ENCODE data around the gene PADI4. TPM values are rescaled to one million over a fixed set of nuclear protein-coding genes. Genes with fewer than 3 reads are reported as not detected.

The PADI4 gene
- total and polyA plus RNA-seq, 5 donors: 0.05 to 0.40 (median 0.18) TPM; not detected in 2

DNA sequence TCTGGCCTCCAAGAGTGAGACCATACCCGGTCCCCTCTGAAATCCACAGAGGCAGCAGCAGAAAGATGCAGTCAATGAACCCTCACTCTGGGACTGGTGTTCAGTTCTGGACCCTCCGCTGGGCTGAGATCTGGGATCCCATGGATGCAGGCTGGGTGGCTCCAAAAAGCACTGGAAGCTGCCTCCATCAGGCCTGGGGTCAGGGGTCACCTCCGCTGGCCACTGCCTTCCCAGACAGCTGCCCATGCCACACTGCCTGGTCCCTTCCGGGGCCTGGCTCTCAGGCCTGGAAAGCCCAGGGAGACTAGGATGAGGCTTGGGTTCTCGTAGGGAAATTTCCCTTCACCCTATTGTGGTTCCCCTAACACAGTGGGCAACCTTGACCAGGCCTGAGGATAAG lies 21.4 kb upstream of the PADI4 start:
- 79% methylated on average over 5 of the region's 5 CpGs for WGBS
- ATAC-seq (no peak), DNase-seq (no peak)
- H3K27ac ChIP-seq (ENCODE audit: low read length): no peak overlapping the region
- no peak overlapping the region for H3K4me3 ChIP-seq (ENCODE audit: low read length)
- H3K9me3 ChIP-seq (ENCODE audit: control insufficient read depth, low read length): no peaks in the 10 kb centered on the region
- no peaks in the 10 kb centered on the region for H3K27me3 ChIP-seq (ENCODE audit: control insufficient read depth, insufficient read depth)
- H3K4me1 ChIP-seq (ENCODE audit: control insufficient read depth, insufficient read depth, low read length): no peaks in the 10 kb centered on the region
- intact Hi-C loops (cut with DNase I): no loop called here

- DNase-seq (no peak), ATAC-seq (no peak)
- 83% methylated on average over 5 of the region's 5 CpGs for WGBS
- Histone ChIP-seq H3K4me3 (ENCODE audit: low read length) (no peak overlapping the region), H3K4me1 (ENCODE audit: control insufficient read depth, insufficient read depth, low read length) (no peaks in the 10 kb centered on the region), H3K27ac (ENCODE audit: low read length) (no peak overlapping the region), H3K9me3 (ENCODE audit: control insufficient read depth, low read length) (no peaks in the 10 kb centered on the region), H3K27me3 (ENCODE audit: control insufficient read depth, insufficient read depth) (no peaks in the 10 kb centered on the region)
- intact Hi-C loops (cut with DNase I): no loop called here
Measured at GRCh38 chr1:17287130-17287776, 20.7 kb upstream of the PADI4 start.

GRCh38 chr1:17289721-17290120 lies 18.3 kb upstream of the PADI4 start:
- 37% methylated on average over 2 of the region's 2 CpGs for WGBS
- Histone ChIP-seq H3K27me3 (ENCODE audit: control insufficient read depth, insufficient read depth) (no peaks in the 10 kb centered on the region), H3K4me3 (ENCODE audit: low read length) (no peak overlapping the region), H3K9me3 (ENCODE audit: control insufficient read depth, low read length) (no peaks in the 10 kb centered on the region), H3K27ac (ENCODE audit: low read length) (no peak overlapping the region), H3K4me1 (ENCODE audit: control insufficient read depth, insufficient read depth, low read length) (no peaks in the 10 kb centered on the region)
- no peak for DNase-seq
- ATAC-seq: no peak
- intact Hi-C loops (cut with DNase I): no loop called here

DNA sequence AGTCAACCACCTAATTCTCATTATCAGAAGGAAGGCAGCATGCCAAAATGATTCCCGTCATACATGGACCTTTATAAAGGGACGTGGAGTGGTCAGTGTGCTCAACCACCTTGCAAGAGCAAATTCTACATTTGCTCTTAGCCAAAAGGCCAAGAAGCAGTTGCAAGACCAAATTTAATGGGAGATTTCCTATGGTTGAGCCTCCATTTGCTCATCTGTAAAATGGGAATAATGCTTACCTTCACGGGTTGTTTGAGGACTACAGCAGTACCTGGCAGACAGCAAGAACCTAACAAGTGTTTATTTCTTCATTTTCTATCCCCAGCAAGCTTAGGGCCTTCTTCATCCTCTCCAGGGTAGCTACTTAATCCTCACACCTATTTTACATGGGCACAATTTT lies 17.4 kb upstream of the PADI4 start:
- ATAC-seq (no peak), DNase-seq (no peak)
- H3K27ac ChIP-seq (ENCODE audit: low read length): no peak overlapping the region
- H3K9me3 ChIP-seq (ENCODE audit: control insufficient read depth, low read length): no peaks in the 10 kb centered on the region
- H3K4me1 ChIP-seq (ENCODE audit: control insufficient read depth, insufficient read depth, low read length): no peaks in the 10 kb centered on the region
- no peak overlapping the region for H3K4me3 ChIP-seq (ENCODE audit: low read length)
- intact Hi-C loops (cut with DNase I): no loop called here
- H3K27me3 ChIP-seq (ENCODE audit: control insufficient read depth, insufficient read depth): no peaks in the 10 kb centered on the region
- 90% methylated on average over 3 of the region's 3 CpGs for WGBS

DNA sequence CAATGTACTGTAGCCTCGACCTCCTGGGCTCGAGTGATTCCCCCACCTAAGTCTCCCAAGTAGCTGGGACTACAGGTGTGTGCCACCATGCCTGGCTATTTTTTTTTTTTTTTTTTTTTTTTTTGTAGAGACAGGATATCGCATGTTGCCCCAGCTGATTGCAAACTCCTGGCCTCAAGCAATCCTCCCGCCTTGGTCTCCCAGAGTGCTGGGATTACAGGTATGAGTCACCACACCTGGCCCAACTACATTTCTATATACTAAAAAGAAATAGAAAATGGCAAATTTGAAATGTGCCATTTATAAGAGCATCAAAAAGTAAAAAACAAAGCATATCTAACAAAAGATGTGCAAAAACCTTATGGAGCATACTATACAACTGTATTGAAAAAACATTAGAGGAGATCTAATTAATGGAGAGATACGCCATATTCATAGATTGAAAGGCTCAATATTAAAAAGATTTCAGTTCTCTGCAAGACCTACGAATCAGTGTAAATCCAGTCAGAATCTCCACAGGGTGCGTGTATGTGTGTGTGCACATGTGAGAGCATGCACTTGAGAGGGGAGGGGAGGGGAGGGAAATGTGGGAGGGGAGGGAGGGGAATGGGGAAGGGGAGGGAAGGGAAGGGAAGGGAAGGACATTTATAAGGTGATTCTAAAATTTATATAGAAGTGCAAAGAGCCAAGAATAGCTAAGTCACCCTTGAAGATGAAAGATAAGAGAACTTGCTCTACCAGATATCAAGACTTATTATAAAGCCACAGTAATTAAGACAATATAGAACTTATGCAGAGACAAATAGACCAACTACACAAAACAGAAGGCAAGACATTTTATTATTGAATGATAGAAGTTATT lies 15.5 kb upstream of the PADI4 start:
- 64% methylated on average over 7 of the region's 7 CpGs for WGBS
- no peak for DNase-seq
- Histone ChIP-seq H3K27ac (ENCODE audit: low read length) (no peak overlapping the region), H3K4me1 (ENCODE audit: control insufficient read depth, insufficient read depth, low read length) (no peaks in the 10 kb centered on the region), H3K27me3 (ENCODE audit: control insufficient read depth, insufficient read depth) (no peaks in the 10 kb centered on the region), H3K9me3 (ENCODE audit: control insufficient read depth, low read length) (no peaks in the 10 kb centered on the region), H3K4me3 (ENCODE audit: low read length) (no peak overlapping the region)
- intact Hi-C loops (cut with DNase I): no loop called here
- no peak for ATAC-seq

DNA sequence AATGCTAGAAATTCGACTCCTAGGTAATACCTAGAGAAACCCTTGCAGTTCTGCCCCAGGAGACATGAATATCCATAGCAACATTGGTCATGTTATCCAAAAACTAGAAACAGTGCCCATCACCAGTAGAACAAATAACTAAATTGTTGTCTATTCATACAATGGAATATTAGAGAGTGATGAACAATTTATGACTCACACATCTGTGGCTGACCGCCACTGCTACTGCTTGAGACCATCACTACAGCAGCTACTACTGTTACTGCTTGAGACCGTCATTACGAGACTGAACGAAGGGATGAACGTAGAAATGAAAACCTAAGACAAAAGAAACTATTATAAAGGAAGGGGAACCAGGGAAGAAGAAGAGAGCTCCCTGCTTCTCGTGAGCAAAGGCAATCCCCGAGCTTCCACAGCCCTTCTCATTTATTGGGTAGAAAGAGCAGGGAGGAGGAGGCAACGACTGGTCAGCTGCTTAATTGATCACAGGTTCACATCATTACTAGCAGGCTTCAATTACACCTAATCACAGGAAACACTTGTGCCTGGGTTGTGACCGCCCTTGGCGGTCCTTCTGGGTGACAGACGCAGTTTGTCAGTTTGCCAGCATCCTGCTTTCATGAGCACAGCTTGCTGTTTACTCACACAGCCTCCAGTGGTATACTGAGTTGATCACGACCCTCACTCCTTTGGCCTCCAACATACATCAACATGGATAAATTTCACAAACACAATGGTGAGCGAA lies 14.1 kb upstream of the PADI4 start:
- no peaks in the 10 kb centered on the region for H3K27me3 ChIP-seq (ENCODE audit: control insufficient read depth, insufficient read depth)
- H3K9me3 ChIP-seq (ENCODE audit: control insufficient read depth, low read length): no peaks in the 10 kb centered on the region
- H3K4me1 ChIP-seq (ENCODE audit: control insufficient read depth, insufficient read depth, low read length): no peaks in the 10 kb centered on the region
- H3K4me3 ChIP-seq (ENCODE audit: low read length): no peak overlapping the region
- intact Hi-C loops (cut with DNase I): no loop called here
- no peak overlapping the region for H3K27ac ChIP-seq (ENCODE audit: low read length)
- DNase-seq (no peak), ATAC-seq (no peak)
- WGBS: 61% methylated on average over 14 of the region's 14 CpGs

DNA sequence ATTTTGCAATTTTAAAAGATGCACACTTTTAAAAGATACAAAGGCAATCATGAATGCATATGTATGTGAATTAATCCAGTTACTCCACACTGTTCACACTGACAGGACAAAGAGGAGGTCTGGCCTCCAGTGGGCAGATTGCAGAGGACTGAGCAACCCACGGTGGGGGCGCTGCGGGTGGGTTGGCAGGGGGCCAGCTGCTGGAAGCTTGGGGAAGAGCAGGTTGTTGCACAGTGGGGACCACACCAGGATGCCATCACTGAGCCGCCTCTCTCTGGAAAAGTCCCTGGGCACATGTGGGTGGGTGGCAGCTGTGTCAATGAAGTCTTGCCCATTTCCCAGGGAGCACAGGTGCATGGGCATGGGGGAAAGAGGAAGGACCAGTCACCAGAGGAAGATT lies 12.7 kb upstream of the PADI4 start:
- WGBS: 65% methylated on average over 4 of the region's 4 CpGs
- H3K27me3 ChIP-seq (ENCODE audit: control insufficient read depth, insufficient read depth): no peaks in the 10 kb centered on the region

DNA sequence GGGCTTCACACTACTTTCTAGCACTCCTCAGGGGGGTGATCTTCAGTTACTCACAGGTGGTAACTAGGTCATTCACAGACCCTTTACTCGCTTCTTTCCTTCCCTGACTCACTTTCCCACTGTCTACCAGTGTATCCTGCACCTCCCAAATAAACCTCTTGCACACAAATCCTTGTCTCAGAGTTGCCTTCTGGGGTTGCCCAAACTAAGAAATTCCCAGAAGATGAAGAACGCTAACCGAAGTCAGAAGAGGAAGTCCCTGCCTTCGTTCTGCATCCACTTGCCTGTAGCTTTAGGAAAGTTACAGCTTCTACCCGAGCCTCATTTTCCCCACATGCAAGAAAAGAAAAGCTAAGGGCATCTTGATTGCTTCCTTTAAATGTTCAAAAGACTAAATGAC lies 11.9 kb upstream of the PADI4 start:
- no peak overlapping the region for H3K4me3 ChIP-seq (ENCODE audit: low read length)
- H3K27ac ChIP-seq (ENCODE audit: low read length): no peak overlapping the region
- DNase-seq: no peak
- WGBS: 76% methylated on average over 5 of the region's 5 CpGs
- H3K27me3 ChIP-seq (ENCODE audit: control insufficient read depth, insufficient read depth): no peaks in the 10 kb centered on the region
- H3K4me1 ChIP-seq (ENCODE audit: control insufficient read depth, insufficient read depth, low read length): no peaks in the 10 kb centered on the region
- no peaks in the 10 kb centered on the region for H3K9me3 ChIP-seq (ENCODE audit: control insufficient read depth, low read length)
- no peak for ATAC-seq
- intact Hi-C loops (cut with DNase I): no loop called here

More for the DNA sequence above, 12.7 kb upstream of the PADI4 start:
- no peak overlapping the region for H3K4me3 ChIP-seq (ENCODE audit: low read length)
- DNase-seq: no peak
- no peak for ATAC-seq
- H3K9me3 ChIP-seq (ENCODE audit: control insufficient read depth, low read length): no peaks in the 10 kb centered on the region
- no peak overlapping the region for H3K27ac ChIP-seq (ENCODE audit: low read length)
- intact Hi-C loops (cut with DNase I): no loop called here
- no peaks in the 10 kb centered on the region for H3K4me1 ChIP-seq (ENCODE audit: control insufficient read depth, insufficient read depth, low read length)

GRCh38 chr1:17297991-17298390 lies 10.0 kb upstream of the PADI4 start:
- peaks cover 4% of the 10 kb centered on the region for H3K9me3 ChIP-seq (ENCODE audit: control insufficient read depth, low read length)
- no peak overlapping the region for H3K4me3 ChIP-seq (ENCODE audit: low read length)
- WGBS: 76% methylated on average over 7 of the region's 7 CpGs
- H3K4me1 ChIP-seq (ENCODE audit: control insufficient read depth, insufficient read depth, low read length): no peaks in the 10 kb centered on the region
- intact Hi-C loops (cut with DNase I): no loop called here
- DNase-seq (no peak), ATAC-seq (no peak)
- no peaks in the 10 kb centered on the region for H3K27me3 ChIP-seq (ENCODE audit: control insufficient read depth, insufficient read depth)
- H3K27ac ChIP-seq (ENCODE audit: low read length): no peak overlapping the region

DNA sequence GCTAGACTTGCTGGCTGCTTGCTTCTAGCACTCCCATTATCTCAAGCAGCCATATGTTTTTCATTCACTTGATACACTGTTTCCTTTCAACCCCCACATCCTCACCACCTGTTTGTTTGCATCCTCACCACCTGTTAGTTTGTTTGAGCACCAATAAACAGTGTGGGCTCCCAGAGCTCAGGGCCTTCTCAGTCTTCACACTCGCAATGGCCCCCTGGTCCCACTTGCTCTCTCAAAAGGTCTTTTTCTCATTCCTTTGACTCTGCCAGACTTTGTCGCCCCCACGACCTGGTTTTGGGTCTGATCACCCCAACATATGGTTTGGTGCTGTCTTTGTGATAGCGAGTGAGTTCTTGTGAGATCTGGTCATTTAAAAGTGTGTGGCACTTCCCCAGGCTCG lies 6.2 kb upstream of the PADI4 start:
- H3K9me3 ChIP-seq (ENCODE audit: control insufficient read depth, low read length): peaks cover 4% of the 10 kb centered on the region
- intact Hi-C loops (cut with DNase I): no loop called here
- ATAC-seq: no peak
- H3K4me3 ChIP-seq (ENCODE audit: low read length): no peak overlapping the region
- no peaks in the 10 kb centered on the region for H3K27me3 ChIP-seq (ENCODE audit: control insufficient read depth, insufficient read depth)
- 81% methylated on average over 5 of the region's 5 CpGs for WGBS
- DNase-seq: no peak
- no peak overlapping the region for H3K27ac ChIP-seq (ENCODE audit: low read length)
- H3K4me1 ChIP-seq (ENCODE audit: control insufficient read depth, insufficient read depth, low read length): no peaks in the 10 kb centered on the region

DNA sequence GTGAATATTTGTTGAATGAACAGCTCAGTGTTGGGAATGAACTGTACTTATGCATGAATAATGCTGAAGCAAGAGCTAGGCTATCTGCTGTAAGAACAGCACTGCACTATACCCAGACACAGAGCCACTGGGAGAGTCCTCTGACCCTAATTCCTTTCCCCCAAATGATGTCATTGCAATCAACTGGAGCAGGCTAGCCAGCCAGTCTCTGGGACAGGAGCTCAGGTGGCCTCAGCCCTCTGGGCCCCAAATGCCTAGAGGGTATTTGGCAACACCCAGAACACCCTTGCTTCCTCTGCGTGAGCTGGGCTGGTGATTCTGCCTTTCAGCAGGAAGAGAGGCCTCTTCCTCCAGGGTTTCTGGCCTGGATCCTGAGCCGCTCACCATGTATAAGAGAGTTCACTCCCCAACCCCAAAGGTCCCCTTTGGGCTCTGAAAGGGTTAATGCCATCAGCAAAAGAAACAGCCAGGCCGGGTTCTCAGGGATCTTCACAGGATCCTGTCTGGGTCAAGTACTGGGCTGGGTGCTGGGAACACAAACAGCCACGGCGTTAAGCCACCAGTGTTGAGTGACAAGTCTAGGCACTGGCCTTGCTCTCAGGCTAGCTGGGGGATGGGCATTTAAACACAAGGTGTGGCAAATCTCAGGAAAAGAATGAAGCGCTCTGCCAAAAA lies 3.7 kb upstream of the PADI4 start:
- H3K27me3 ChIP-seq (ENCODE audit: control insufficient read depth, insufficient read depth): no peaks in the 10 kb centered on the region
- H3K27ac ChIP-seq (ENCODE audit: low read length): no peak overlapping the region
- H3K9me3 ChIP-seq (ENCODE audit: control insufficient read depth, low read length): peaks cover 4% of the 10 kb centered on the region
- 29% methylated on average over 6 of the region's 6 CpGs for WGBS
- H3K4me3 ChIP-seq (ENCODE audit: low read length): no peak overlapping the region
- no peak for ATAC-seq
- DNase-seq: no peak
- intact Hi-C loops (cut with DNase I): no loop called here
- H3K4me1 ChIP-seq (ENCODE audit: control insufficient read depth, insufficient read depth, low read length): no peaks in the 10 kb centered on the region

Measured in right cardiac atrium (tissue), 5 donors.